Effector memory CD8-positive, alpha-beta T cell (primary cell): ENCODE results near the gene ZMIZ1.
A peak's percentile ranks its signal among the peaks of the same experiment; 100 is the strongest.

ENCODE experiments used
- ATAC-seq: fragments of 150-1000 bp; cut with Tn5 transposase; replicated peaks from 2 replicates; pipeline ENCODE4 v1.10.0; 2021; ENCODE audit warnings: mild to moderate bottlenecking, moderate library complexity
- DNase-seq, 3 experiments: peaks; one replicate each; pipeline ENCODE4 v3.0.0; 2021
- H3K27ac Mint-ChIP-seq, 2 donors: one replicate each; pipeline ENCODE4 v1.8.0; 2022; ENCODE audit warnings: mild to moderate bottlenecking in 2 of 2, mixed read lengths in 2 of 2, moderate library complexity in 2 of 2
- H3K27me3 Mint-ChIP-seq, 2 donors: one replicate each; pipeline ENCODE4 v1.8.0; 2022; ENCODE audit warnings: mixed read lengths in 2 of 2
- H3K36me3 Mint-ChIP-seq: one replicate; pipeline ENCODE4 v1.8.0; 2022; ENCODE audit warnings: mild to moderate bottlenecking, moderate library complexity, mixed read lengths; ENCODE audit not compliant: insufficient read depth
- H3K4me1 Mint-ChIP-seq, 2 donors: one replicate each; pipeline ENCODE4 v1.8.0; 2022; ENCODE audit warnings: low read depth in 2 of 2, mixed read lengths in 2 of 2
- H3K4me3 Mint-ChIP-seq, 2 donors: one replicate each; pipeline ENCODE4 v1.8.0; 2022; ENCODE audit warnings: mild to moderate bottlenecking in 2 of 2, mixed read lengths in 2 of 2, moderate library complexity in 2 of 2
- H3K9me3 Mint-ChIP-seq, 2 donors: one replicate each; pipeline ENCODE4 v1.8.0; 2022; ENCODE audit warnings: mixed read lengths in 2 of 2

ZMIZ1 gene

DNA sequence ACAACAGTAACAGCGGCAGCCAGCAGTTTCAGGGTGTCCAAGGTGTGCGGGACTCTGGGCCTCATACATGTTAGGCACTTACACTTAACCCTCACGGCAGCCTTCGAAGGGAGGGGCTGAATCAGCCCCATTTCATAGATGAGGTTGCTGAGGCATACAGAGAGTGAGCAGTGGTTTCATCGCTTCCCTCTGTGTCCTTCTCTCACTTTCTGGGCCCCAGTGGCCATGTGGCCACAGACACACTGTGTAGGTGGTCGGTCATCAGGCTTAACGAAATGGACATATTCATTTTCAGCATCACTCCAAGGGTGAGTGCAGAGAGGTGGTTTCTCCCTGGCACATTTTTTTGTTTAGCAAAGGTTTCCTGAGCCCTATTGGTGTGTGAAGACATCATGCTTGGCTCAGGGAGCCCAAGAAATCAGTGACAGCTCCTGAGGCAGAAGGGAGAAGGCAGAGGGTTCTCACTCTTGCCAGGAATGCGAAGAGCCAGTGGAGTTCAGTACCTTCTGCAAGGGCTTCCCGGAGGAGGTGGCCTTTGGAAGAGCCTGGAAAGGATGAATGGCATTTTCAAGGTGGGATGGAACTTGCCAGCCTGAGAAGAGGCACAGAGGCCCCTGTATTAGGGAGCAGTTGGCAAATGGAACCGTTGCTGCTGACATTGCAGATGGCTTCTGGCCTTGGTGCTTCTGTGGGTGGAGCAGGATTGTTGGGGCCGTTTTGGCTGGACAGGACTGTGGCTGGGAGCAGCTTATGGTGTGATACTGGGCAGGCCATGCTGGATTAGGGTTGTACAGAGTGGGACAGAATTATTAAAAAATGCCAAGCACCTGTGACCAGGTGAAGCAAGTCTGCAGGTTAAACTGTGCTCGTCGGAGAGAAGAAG is 216.8 kb downstream of the ZMIZ1 start:
- peak in 1 of 3 experiments; percentile 21 for DNase-seq
- H3K9me3 Mint-ChIP-seq, result no peaks in the 10 kb centered on the region
- H3K27me3 Mint-ChIP-seq, result no peaks in the 10 kb centered on the region
- peaks cover 8% of the 10 kb centered on the region for H3K36me3 Mint-ChIP-seq
- H3K27ac Mint-ChIP-seq, result peak overlapping the region; percentile 96 to 99
- peaks cover 42 to 56% of the 10 kb centered on the region in 2 donors for H3K4me1 Mint-ChIP-seq
- H3K4me3 Mint-ChIP-seq, result peak overlapping the region; percentile 81 to 82
- ATAC-seq, result no peak

DNA sequence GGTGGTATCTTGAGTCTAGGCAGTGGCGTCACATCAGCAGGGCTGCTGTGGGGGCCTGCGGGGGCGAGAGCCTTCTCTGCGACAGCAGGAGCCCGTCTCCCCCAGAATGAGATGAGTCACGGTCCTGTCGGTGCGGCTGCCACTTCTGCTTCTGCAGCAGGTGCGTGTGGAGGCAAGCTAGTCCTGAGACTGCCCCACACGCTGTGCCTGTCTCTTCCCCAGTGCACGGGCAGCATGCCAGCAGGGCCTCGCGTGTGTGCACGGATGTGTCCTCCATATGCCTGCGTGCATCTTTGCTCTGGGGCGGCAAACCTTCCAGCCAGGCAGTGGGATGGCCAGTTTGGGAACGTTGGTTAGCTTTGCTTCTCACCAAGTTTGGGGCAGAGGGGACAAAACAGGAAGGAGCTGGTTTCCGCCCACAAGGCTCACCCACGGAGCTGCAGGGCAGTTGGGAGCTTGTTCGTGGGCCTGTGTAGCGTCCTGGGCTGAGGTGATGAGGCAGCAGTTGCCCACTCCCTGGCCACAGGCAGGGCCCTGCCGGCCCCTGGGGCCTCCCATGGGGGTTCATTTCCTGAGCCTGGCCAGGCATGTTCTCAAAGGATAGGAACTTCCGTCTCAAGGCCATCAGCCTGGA is 217.7 kb downstream of the ZMIZ1 start:
- peaks cover 44 to 50% of the 10 kb centered on the region in 2 donors for H3K4me1 Mint-ChIP-seq
- ATAC-seq, result peak; percentile 95
- H3K4me3 Mint-ChIP-seq, result peak overlapping the region; percentile 81 to 82
- peak overlapping the region; percentile 96 to 99 for H3K27ac Mint-ChIP-seq
- no peaks in the 10 kb centered on the region for H3K27me3 Mint-ChIP-seq
- H3K36me3 Mint-ChIP-seq, result peaks cover 7% of the 10 kb centered on the region
- no peaks in the 10 kb centered on the region for H3K9me3 Mint-ChIP-seq
- DNase-seq, result peak; percentile 74 to 82 (median 74)

DNA sequence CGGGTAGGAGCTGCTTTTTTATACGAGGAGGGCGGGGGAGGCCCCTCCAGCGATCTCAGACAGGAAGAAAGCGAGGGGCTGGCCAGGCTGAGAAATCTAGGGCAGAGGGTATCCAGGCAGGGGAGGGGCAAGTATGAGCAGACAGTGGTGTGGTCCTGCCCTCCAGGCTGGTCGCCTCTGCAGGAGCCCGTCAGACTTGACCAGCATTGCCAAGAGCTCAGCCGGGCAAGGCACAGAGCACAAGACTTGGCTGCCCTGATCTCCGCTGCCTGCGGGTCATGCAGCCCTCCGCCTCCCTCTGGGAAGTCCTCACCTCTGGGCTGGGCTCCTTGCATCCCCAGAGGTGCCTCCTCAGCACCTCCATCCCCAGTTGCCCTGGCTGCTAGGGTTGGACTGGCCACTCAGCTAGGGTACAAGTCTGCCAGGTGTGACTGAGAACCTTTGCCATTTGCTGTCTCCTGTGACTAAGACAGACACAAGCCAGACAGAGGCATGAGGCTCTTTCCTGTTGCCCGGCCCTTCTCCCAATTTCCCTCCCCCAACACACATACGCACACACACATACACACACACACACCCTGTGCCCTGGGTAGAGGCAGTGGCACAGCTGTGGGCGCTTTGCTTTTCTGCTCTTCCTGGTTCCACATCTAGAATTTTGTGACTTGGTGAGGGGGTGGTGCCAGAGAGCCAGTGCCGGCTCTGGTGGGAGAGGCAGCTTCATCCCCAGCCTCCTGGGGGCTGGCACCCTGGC is 219.4 kb downstream of the ZMIZ1 start:
- Mint-ChIP-seq H3K9me3 (no peaks in the 10 kb centered on the region), H3K27ac (peak overlapping the region; percentile 96 to 99), H3K27me3 (no peaks in the 10 kb centered on the region), H3K4me3 (peak overlapping the region in 1 of 2 donors; percentile 35), H3K36me3 (peaks cover 5% of the 10 kb centered on the region), H3K4me1 (peaks cover 49 to 59% of the 10 kb centered on the region in 2 donors)
- no peak for DNase-seq
- no peak for ATAC-seq

DNA sequence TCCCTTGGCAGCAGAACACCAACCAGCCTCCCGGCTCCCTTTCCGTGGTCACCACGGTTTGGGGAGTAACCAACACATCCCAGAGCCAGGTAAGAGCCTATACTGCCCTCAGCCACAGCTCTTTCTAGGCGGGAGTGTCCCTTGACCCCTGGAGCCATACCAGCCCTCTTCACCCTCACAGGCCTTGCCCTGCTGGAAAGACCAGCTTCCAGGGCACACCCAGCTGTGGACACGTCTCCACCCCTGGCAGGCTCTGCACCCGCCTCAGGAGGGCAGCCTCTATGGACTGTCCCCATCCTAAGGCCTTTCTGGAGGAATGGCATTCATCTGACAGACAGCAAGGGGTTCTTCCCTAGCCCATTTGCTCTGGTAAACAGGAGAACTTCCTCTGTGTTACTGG is 221.0 kb downstream of the ZMIZ1 start:
- Mint-ChIP-seq H3K4me1 (peaks cover 44 to 47% of the 10 kb centered on the region in 2 donors), H3K4me3 (no peak overlapping the region), H3K27ac (peak overlapping the region; percentile 86 to 99), H3K36me3 (peaks cover 10% of the 10 kb centered on the region), H3K9me3 (no peaks in the 10 kb centered on the region), H3K27me3 (no peaks in the 10 kb centered on the region)
- ATAC-seq, result no peak
- no peak for DNase-seq

DNA sequence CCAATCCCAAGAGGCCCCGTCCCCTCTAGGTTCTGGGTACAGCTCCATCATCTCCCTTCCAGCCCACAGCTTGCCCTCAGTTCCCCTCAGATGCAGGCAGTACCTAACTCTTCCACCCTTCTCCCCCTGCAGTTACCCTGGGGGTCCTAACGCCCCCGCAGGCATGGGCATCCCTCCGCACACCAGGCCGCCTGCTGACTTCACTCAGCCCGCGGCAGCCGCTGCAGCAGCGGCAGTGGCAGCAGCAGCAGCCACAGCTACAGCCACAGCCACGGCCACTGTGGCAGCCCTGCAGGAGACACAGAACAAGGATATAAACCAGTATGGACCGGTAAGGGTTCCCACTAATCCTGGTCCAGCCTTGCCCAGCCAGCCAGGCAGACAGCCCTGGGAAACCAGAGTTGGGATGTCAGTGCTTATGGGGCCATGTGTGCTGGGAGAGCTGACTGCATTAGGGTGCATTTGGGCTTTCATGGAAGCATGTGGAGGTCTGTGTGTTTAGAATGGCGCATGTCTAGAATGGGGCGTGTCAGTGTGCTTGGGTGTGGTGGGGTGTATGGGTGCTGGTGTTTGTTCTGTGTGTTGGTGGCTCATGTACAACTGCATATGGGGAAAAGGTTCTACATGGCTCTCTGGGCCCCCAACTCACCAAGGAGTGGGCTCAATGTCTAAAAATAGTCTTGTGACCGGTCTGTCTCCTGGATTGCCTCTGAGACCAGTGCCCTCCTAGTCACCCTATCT is 223.4 kb downstream of the ZMIZ1 start:
- Mint-ChIP-seq H3K27me3 (no peaks in the 10 kb centered on the region), H3K9me3 (no peaks in the 10 kb centered on the region), H3K4me3 (no peak overlapping the region), H3K27ac (no peak overlapping the region), H3K4me1 (peaks cover 27 to 28% of the 10 kb centered on the region in 2 donors), H3K36me3 (peaks cover 8% of the 10 kb centered on the region)
- no peak for DNase-seq
- ATAC-seq, result no peak

DNA sequence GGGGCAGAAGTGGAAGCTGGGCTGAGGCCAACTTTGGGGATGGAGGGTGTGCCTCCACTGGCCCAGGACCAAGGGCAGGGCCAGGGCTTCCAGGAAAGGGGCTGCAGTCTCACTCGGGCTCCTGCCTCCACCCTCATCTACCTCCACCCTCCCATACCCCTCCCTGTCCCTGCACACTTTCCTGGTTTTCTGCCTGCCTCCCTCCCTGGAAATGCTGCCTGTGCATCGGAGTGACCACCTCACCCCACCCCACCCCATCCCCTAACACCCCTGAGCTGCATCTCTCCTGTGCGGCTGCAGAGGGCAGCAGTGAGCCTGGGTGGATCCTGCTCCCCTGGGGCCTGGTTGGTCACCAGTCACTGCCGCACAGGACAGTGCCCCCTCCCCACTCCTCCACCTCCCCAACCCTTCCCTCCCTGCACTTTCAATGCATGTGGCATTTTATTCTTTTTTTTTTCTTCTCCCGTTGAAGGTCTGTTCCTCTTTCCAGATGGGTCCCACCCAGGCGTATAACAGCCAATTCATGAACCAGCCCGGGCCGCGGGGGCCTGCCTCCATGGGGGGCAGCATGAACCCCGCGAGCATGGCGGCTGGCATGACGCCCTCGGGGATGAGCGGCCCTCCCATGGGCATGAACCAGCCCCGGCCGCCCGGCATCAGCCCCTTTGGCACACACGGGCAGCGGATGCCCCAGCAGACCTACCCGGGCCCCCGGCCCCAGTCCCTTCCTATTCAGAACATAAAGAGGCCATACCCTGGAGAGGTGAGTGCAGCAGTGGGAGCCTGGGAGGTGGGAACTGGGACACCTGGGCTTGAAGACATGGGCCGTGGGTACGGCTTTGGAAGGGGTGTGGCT is 224.4 kb downstream of the ZMIZ1 start:
- H3K36me3 Mint-ChIP-seq, result peaks cover 8% of the 10 kb centered on the region
- no peak overlapping the region for H3K27ac Mint-ChIP-seq
- H3K4me1 Mint-ChIP-seq, result peaks cover 18 to 23% of the 10 kb centered on the region in 2 donors
- no peaks in the 10 kb centered on the region for H3K27me3 Mint-ChIP-seq
- H3K9me3 Mint-ChIP-seq, result no peaks in the 10 kb centered on the region
- ATAC-seq (peak; percentile 70), DNase-seq (no peak)
- no peak overlapping the region for H3K4me3 Mint-ChIP-seq

DNA sequence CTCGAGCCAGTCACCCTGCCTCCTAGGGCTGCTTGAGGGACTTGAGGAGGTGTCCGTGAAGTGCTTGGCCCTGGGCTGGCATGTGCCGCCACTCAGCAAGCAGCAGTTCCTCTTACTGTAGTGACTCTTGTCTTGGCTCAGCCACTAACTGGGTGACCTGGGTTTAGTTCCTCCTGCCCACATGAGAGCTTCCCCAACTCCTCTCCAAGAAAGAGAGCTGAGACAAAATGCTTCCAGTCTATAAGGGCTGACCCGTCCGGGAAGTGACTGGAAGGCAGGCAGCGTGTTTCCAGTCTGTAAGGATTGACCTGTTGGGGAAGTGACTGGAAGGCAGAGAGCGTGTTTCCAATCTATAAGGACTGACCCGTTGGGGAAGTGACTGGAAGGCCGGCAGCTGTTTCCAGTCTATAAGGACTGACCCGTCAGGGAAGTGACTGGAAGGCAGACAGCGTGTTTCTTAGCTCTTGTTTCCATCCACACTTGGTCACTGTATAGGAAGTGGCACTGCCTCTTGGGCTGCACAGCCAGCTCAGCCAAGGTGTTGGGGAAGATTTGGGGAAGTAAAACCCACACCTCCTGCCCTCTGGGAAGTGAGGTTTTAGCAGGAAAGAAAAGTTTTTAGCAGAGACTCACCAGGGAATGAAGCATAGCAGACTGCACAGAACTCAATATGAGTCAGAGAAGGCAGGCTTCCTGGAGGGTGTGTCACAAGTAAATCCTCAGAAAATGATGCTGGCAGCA is 225.2 kb downstream of the ZMIZ1 start:
- ATAC-seq, result peak; percentile 47

DNA sequence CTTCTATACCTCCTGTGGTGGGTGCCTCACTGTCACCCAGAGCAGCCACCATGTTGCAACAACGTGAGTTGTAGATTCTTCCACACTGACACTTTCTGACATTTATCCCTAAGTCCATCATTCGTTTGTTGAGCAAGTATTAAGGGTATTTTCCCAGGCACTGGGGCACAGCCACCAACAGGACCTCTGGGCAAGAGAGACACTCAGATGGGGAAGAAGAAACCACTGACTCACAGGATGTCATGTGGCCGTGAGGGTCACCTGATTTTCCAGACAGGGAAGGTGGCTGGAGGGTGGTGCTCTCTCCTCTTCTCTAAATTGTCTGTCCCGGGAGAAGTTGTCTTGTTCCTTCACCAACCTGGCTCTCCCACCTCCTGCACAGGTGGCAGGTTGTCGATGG is 226.8 kb downstream of the ZMIZ1 start:
- H3K27ac Mint-ChIP-seq, result peak overlapping the region; percentile 59 to 83
- H3K4me1 Mint-ChIP-seq, result peaks cover 12 to 15% of the 10 kb centered on the region in 2 donors
- ATAC-seq, result no peak

More for the DNA sequence above, 225.2 kb downstream of the ZMIZ1 start:
- Mint-ChIP-seq H3K4me1 (peaks cover 12 to 16% of the 10 kb centered on the region in 2 donors), H3K9me3 (no peaks in the 10 kb centered on the region), H3K27me3 (no peaks in the 10 kb centered on the region), H3K36me3 (peaks cover 8% of the 10 kb centered on the region), H3K27ac (peak overlapping the region; percentile 28 to 78), H3K4me3 (no peak overlapping the region)
- no peak for DNase-seq

DNA sequence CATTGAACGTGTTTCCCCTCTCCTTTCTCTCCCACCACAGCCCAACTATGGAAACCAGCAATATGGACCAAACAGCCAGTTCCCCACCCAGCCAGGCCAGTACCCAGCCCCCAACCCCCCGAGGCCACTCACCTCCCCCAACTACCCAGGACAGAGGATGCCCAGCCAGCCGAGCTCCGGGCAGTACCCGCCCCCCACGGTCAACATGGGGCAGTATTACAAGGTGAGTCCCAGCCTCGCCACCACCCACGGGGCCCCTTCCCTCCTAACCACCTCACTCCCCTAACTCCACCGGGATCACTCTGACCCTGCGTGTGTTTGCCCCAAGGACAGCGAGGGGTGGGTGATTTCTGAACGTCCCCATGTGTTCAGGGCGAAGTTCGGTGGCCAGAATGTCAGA is 227.7 kb downstream of the ZMIZ1 start:
- DNase-seq, result no peak
- no peak for ATAC-seq
- H3K27ac Mint-ChIP-seq, result no peak overlapping the region
- H3K9me3 Mint-ChIP-seq, result no peaks in the 10 kb centered on the region
- H3K4me1 Mint-ChIP-seq, result peaks cover 12 to 13% of the 10 kb centered on the region in 2 donors
- no peaks in the 10 kb centered on the region for H3K27me3 Mint-ChIP-seq
- peaks cover 11% of the 10 kb centered on the region for H3K36me3 Mint-ChIP-seq
- H3K4me3 Mint-ChIP-seq, result no peak overlapping the region

More for the DNA sequence above, 226.8 kb downstream of the ZMIZ1 start:
- no peaks in the 10 kb centered on the region for H3K9me3 Mint-ChIP-seq
- no peak overlapping the region for H3K4me3 Mint-ChIP-seq
- no peak for DNase-seq
- peaks cover 11% of the 10 kb centered on the region for H3K36me3 Mint-ChIP-seq
- no peaks in the 10 kb centered on the region for H3K27me3 Mint-ChIP-seq

DNA sequence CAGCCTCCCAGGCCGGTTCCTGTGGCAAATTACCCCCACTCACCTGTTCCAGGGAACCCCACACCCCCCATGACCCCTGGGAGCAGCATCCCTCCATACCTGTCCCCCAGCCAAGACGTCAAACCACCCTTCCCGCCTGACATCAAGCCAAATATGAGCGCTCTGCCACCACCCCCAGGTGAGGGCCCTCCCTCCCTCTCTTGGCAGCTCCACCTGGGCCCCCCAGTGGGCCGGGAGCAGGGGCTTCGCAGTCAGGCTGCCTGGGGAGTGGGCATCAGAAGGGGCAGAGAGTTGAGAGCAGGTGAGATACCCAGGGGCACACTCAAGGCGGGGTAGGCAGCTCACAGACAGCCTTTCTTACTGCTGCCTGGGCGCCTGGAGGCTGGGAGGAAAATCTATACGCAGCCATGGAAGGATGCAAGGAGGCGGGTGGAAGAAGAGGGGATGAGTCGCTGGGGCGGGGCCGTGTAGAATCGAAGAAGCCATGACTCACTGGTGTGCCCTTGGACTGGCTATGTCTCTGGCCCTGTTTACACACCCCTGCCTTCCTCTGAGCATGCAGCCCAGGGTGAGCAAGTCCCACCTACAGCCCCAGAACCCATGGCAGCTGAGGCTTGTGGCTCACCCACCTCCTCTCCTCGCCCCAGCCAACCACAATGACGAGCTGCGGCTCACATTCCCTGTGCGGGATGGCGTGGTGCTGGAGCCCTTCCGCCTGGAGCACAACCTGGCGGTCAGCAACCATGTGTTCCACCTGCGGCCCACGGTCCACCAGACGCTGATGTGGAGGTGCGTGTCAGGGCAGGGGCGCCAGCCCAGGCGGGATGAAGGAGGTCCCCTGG is 229.9 kb downstream of the ZMIZ1 start:
- no peaks in the 10 kb centered on the region for H3K9me3 Mint-ChIP-seq
- peak overlapping the region in 1 of 2 donors; percentile 17 for H3K27ac Mint-ChIP-seq
- peak; percentile 24 for ATAC-seq
- H3K4me3 Mint-ChIP-seq, result no peak overlapping the region
- H3K36me3 Mint-ChIP-seq, result peaks cover 21% of the 10 kb centered on the region
- no peak for DNase-seq
- peaks cover 4 to 8% of the 10 kb centered on the region in 2 donors for H3K4me1 Mint-ChIP-seq
- H3K27me3 Mint-ChIP-seq, result no peaks in the 10 kb centered on the region
